ACHN (cell line): ENCODE results near the gene RAI1.

ENCODE experiments used
- DNase-seq: peaks from one replicate; pipeline ENCODE4 v3.0.0-alpha.2; 2015
- in situ Hi-C: cut with HindIII; loops from 2 replicates; pipeline ENCODE4 v1.10.0; 2017; ENCODE audit warnings: low sequenced_read_pairs, low pct_ligation_motif_present, low pct_unique_long_range_greater_than_20kb

RAI1 gene

GRCh38 chr17:17811381-17812210 lies 130.3 kb downstream of the RAI1 start:
- DNase-seq = no peak
- in situ Hi-C loops = no loop called here

- DNase-seq = peak; percentile 59
- in situ Hi-C loops = no loop called here
These were observed 131.2 kb downstream of the RAI1 start for GRCh38 chr17:17812211-17813054.

GRCh38 chr17:17813055-17813724 lies 131.9 kb downstream of the RAI1 start:
- in situ Hi-C loops = no loop called here

GRCh38 chr17:17813725-17814095 lies 132.5 kb downstream of the RAI1 start:
- DNase-seq = no peak
- in situ Hi-C loops = no loop called here

More at GRCh38 chr17:17813055-17813724, 131.9 kb downstream of the RAI1 start:
- DNase-seq = no peak

GRCh38 chr17:17814162-17815061 lies 133.2 kb downstream of the RAI1 start:
- no peak for DNase-seq
- in situ Hi-C loops = no loop called here

GRCh38 chr17:17815062-17815406 lies 133.8 kb downstream of the RAI1 start:
- in situ Hi-C loops = no loop called here
- no peak for DNase-seq

- no peak for DNase-seq
- in situ Hi-C loops = no loop called here
These were observed 134.4 kb downstream of the RAI1 start for GRCh38 chr17:17815436-17816200.

- DNase-seq = no peak
These were observed 135.1 kb downstream of the RAI1 start for GRCh38 chr17:17816240-17816814.

GRCh38 chr17:17816831-17817551 lies 135.7 kb downstream of the RAI1 start:
- in situ Hi-C loops = no loop called here
- no peak for DNase-seq

More at GRCh38 chr17:17816240-17816814, 135.1 kb downstream of the RAI1 start:
- in situ Hi-C loops = no loop called here

GRCh38 chr17:17817552-17817947 lies 136.3 kb downstream of the RAI1 start:
- in situ Hi-C loops = no loop called here

GRCh38 chr17:17818088-17818526 lies 136.8 kb downstream of the RAI1 start:
- peak; percentile 57 for DNase-seq
- in situ Hi-C loops = no loop called here

More at GRCh38 chr17:17817552-17817947, 136.3 kb downstream of the RAI1 start:
- DNase-seq = no peak

GRCh38 chr17:17819111-17819510 lies 137.9 kb downstream of the RAI1 start:
- no peak for DNase-seq
- in situ Hi-C loops = no loop called here

- peak; percentile 88 for DNase-seq
- in situ Hi-C loops = no loop called here
These were observed 138.3 kb downstream of the RAI1 start for GRCh38 chr17:17819561-17819995.

GRCh38 chr17:17820046-17820445 lies 138.8 kb downstream of the RAI1 start:
- no peak for DNase-seq
- in situ Hi-C loops = no loop called here

GRCh38 chr17:17820463-17821158 lies 139.4 kb downstream of the RAI1 start:
- in situ Hi-C loops = no loop called here
- DNase-seq = no peak

- DNase-seq = no peak
- in situ Hi-C loops = no loop called here
These were observed 140.9 kb downstream of the RAI1 start for GRCh38 chr17:17822189-17822588.
